ENCODE results near the gene CCDC92.

CCDC92 gene

GRCh38 chr12:123962513-123962912, 10.1 kb downstream of the CCDC92 start:
- Histone ChIP-seq H3K9me2 (replicated peaks; ENCODE audit: insufficient read depth, low read length) (no peaks in the 10 kb centered on the region), H3K4me3 (ENCODE audit: insufficient read depth, low read length, poor library complexity, severe bottlenecking) (no peak overlapping the region), H3K79me2 (ENCODE audit: insufficient read depth, low read length) (no peaks in the 10 kb centered on the region), H3K36me3 (ENCODE audit: low read length) (no peaks in the 10 kb centered on the region), H3K9ac (ENCODE audit: low read length) (no peak overlapping the region), H3K9me3 (ENCODE audit: insufficient read depth, low read length) (no peaks in the 10 kb centered on the region), H4K20me1 (ENCODE audit: low read depth, low read length) (no peaks in the 10 kb centered on the region), H3F3A (ENCODE audit: insufficient read depth) (no peaks in the 10 kb centered on the region), H2AFZ (ENCODE audit: low read depth, low read length, severe bottlenecking) (no peak overlapping the region), H3K27me3 (ENCODE audit: low read length) (no peaks in the 10 kb centered on the region), H3K27ac (ENCODE audit: low read depth, low read length) (no peak overlapping the region), H3K4me2 (ENCODE audit: low read depth, low read length, poor library complexity, severe bottlenecking) (no peak overlapping the region)
- TF ChIP-seq CTCF (IDR thresholded peaks at IDR 0.05; ENCODE audit: insufficient read depth, low read length, poor library complexity, severe bottlenecking) = no peak
- no peak for TF ChIP-seq EZH2phosphoT487 (conservative IDR thresholded peaks at IDR 0.05; ENCODE audit: low read length)

DNA sequence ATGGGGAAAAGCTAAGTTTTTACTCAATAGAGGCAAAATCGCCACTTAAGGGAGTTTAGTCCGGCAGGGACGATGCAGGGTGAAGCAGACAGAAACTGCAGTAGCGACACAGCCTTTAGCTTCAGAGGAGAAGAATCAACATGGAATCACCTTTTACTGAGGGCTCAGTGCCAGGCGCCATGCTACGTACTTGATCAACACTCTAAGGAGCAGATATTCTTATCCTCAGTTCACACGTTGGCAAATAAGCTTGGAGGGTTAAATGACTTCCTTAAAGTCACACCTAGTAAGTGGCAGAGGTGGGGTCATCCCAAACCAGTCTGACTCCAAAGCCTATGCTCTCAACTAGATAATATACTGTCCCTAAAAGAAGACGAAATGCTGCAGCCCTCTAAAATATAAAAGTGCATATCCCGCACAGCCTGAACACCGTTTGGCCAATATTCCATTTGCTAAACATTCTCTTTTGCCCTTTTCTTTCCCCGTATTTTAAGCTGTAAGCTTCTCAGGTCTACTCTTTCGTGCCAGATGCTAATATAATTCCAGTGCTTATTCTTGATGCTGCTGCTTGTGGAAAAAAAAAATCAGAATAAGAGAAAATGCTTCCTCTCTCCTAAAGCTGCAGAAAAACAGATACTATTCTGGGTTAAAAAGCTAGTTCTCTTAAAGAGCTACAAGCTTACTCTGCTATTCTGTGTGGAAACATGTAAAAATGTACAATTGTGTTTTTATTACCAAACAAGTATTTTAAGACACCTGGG, 10.9 kb downstream of the CCDC92 start:
- no peaks in the 10 kb centered on the region for H3K36me3 ChIP-seq (ENCODE audit: low read length)
- no peak overlapping the region for H2AFZ ChIP-seq (ENCODE audit: low read depth, low read length, severe bottlenecking)
- TF ChIP-seq EZH2phosphoT487 (conservative IDR thresholded peaks at IDR 0.05; ENCODE audit: low read length) (no peak), CTCF (IDR thresholded peaks at IDR 0.05; ENCODE audit: insufficient read depth, low read length, poor library complexity, severe bottlenecking) (no peak)
- H3K9ac ChIP-seq (ENCODE audit: low read length) = no peak overlapping the region
- H3F3A ChIP-seq (ENCODE audit: insufficient read depth) = no peaks in the 10 kb centered on the region
- H3K4me3 ChIP-seq (ENCODE audit: insufficient read depth, low read length, poor library complexity, severe bottlenecking) = no peak overlapping the region
- no peak overlapping the region for H3K27ac ChIP-seq (ENCODE audit: low read depth, low read length)
- H3K4me2 ChIP-seq (ENCODE audit: low read depth, low read length, poor library complexity, severe bottlenecking) = no peak overlapping the region
- no peaks in the 10 kb centered on the region for H3K9me2 ChIP-seq (replicated peaks; ENCODE audit: insufficient read depth, low read length)
- no peaks in the 10 kb centered on the region for H3K9me3 ChIP-seq (ENCODE audit: insufficient read depth, low read length)
- H4K20me1 ChIP-seq (ENCODE audit: low read depth, low read length) = no peaks in the 10 kb centered on the region
- H3K79me2 ChIP-seq (ENCODE audit: insufficient read depth, low read length) = no peaks in the 10 kb centered on the region
- no peaks in the 10 kb centered on the region for H3K27me3 ChIP-seq (ENCODE audit: low read length)

DNA sequence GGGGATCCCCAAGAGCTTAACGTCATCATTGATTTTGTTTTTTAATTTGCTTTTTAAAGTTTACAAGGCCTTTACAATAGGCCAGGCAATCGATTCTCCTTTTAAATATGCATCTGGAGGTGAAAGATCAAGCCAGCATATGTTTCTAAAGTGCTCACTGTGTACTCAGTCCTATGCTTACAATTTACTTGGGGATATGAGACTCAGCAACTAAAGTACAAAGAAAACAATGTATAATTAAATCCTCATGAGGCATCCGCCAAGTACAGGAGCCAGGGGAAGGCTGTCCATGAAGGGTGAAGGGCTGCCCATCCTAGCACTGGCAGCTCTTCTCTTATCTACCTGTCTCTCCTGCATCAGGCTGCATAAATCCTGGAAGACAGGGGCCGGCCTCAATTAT, 11.8 kb downstream of the CCDC92 start:
- TF ChIP-seq CTCF (IDR thresholded peaks at IDR 0.05; ENCODE audit: insufficient read depth, low read length, poor library complexity, severe bottlenecking) (no peak), EZH2phosphoT487 (conservative IDR thresholded peaks at IDR 0.05; ENCODE audit: low read length) (no peak)

More for the DNA sequence above, 11.8 kb downstream of the CCDC92 start:
- Histone ChIP-seq H3F3A (ENCODE audit: insufficient read depth) (no peaks in the 10 kb centered on the region), H3K36me3 (ENCODE audit: low read length) (no peaks in the 10 kb centered on the region), H3K9me3 (ENCODE audit: insufficient read depth, low read length) (no peaks in the 10 kb centered on the region), H3K4me3 (ENCODE audit: insufficient read depth, low read length, poor library complexity, severe bottlenecking) (no peak overlapping the region), H3K9ac (ENCODE audit: low read length) (no peak overlapping the region), H3K27me3 (ENCODE audit: low read length) (no peaks in the 10 kb centered on the region), H4K20me1 (ENCODE audit: low read depth, low read length) (no peaks in the 10 kb centered on the region), H2AFZ (ENCODE audit: low read depth, low read length, severe bottlenecking) (no peak overlapping the region), H3K79me2 (ENCODE audit: insufficient read depth, low read length) (no peaks in the 10 kb centered on the region), H3K27ac (ENCODE audit: low read depth, low read length) (no peak overlapping the region), H3K4me2 (ENCODE audit: low read depth, low read length, poor library complexity, severe bottlenecking) (no peak overlapping the region), H3K9me2 (replicated peaks; ENCODE audit: insufficient read depth, low read length) (no peaks in the 10 kb centered on the region)
